Naive B cell (primary cell): Measurements from ENCODE around the gene NR1I3. TPM values are rescaled to one million over a fixed set of nuclear protein-coding genes. Genes with fewer than 3 reads are reported as not detected.

Experiments used
- ATAC-seq, 2 donors: fragments of 150-1000 bp; cut with Tn5 transposase; 2 replicates each; pipeline ENCODE4 v1.10.0; 2021; ENCODE audit warnings: low read depth in 2 of 2, mild to moderate bottlenecking in 2 of 2, moderate library complexity in 2 of 2
- DNase-seq: peaks from one replicate; pipeline ENCODE4 v3.0.0; 2022
- H3K27ac Mint-ChIP-seq, 6 donors: one replicate each; pipeline ENCODE4 v1.8.0; 2020 to 2022; ENCODE audit warnings: mild to moderate bottlenecking in 6 of 6, mixed read lengths in 6 of 6, moderate library complexity in 5 of 6, inconsistent platforms in 2 of 6
- H3K27me3 Mint-ChIP-seq, 3 donors: one replicate each; pipeline ENCODE4 v1.8.0; 2021 to 2022; ENCODE audit warnings: mixed read lengths in 3 of 3, mild to moderate bottlenecking in 1 of 3
- H3K36me3 Mint-ChIP-seq, 2 donors: one replicate each; pipeline ENCODE4 v1.8.0; 2020 to 2022; ENCODE audit warnings: mixed read lengths in 2 of 2, inconsistent platforms in 1 of 2, mild to moderate bottlenecking in 1 of 2
- H3K4me1 Mint-ChIP-seq, 3 donors: one replicate each; pipeline ENCODE4 v1.8.0; 2020 to 2022; ENCODE audit warnings: mixed read lengths in 3 of 3, inconsistent platforms in 1 of 3, mild to moderate bottlenecking in 1 of 3, moderate library complexity in 1 of 3
- H3K4me3 Mint-ChIP-seq, 8 donors: one replicate each; pipeline ENCODE4 v1.8.0; 2020 to 2022; ENCODE audit warnings: mild to moderate bottlenecking in 8 of 8, mixed read lengths in 8 of 8, moderate library complexity in 8 of 8, inconsistent platforms in 2 of 8
- H3K9me3 Mint-ChIP-seq, 7 donors: one replicate each; pipeline ENCODE4 v1.8.0; 2020 to 2022; ENCODE audit warnings: mixed read lengths in 7 of 7, mild to moderate bottlenecking in 5 of 7, inconsistent platforms in 2 of 7, moderate library complexity in 1 of 7
- polyA plus RNA-seq, 6 donors: library from polyadenylated mRNA; unstranded; fragments of 300-500 nt; fragmentation: Illumina TruSeq; gene quantifications; one replicate each; pipeline ENCODE4 v1.2.3, GENCODE V29; 2021; ENCODE audit warnings: low read depth in 6 of 6

The NR1I3 gene
- polyA plus RNA-seq, 6 donors from 2014 or later, result not detected

GRCh38 chr1:161223805-161224694 is 14.0 kb downstream of the NR1I3 start:
- H3K27me3 Mint-ChIP-seq, result peaks cover 37 to 49% (median 43%) of the 10 kb centered on the region in 3 donors
- ATAC-seq (no peak), DNase-seq (no peak)
- H3K4me3 Mint-ChIP-seq, result peak overlapping the region in 1 of 8 donors; percentile 40
- H3K27ac Mint-ChIP-seq, result peak overlapping the region in 3 of 6 donors; percentile 60 to 82 (median 61)
- no peaks in the 10 kb centered on the region for H3K9me3 Mint-ChIP-seq
- H3K4me1 Mint-ChIP-seq, result peaks cover 15 to 37% (median 36%) of the 10 kb centered on the region in 3 donors
- peaks cover 0 to 6% of the 10 kb centered on the region in 2 donors for H3K36me3 Mint-ChIP-seq

GRCh38 chr1:161222175-161223019 is 15.6 kb downstream of the NR1I3 start:
- peak overlapping the region in 1 of 8 donors; percentile 42 for H3K4me3 Mint-ChIP-seq
- H3K36me3 Mint-ChIP-seq, result no peaks in the 10 kb centered on the region
- H3K9me3 Mint-ChIP-seq, result no peaks in the 10 kb centered on the region
- no peak overlapping the region for H3K27ac Mint-ChIP-seq
- peaks cover 44 to 56% (median 51%) of the 10 kb centered on the region in 3 donors for H3K27me3 Mint-ChIP-seq
- no peak for ATAC-seq
- peaks cover 15 to 44% (median 38%) of the 10 kb centered on the region in 3 donors for H3K4me1 Mint-ChIP-seq
- no peak for DNase-seq

GRCh38 chr1:161220002-161220401 is 18.0 kb downstream of the NR1I3 start:
- Mint-ChIP-seq H3K4me3 (no peak overlapping the region), H3K9me3 (no peaks in the 10 kb centered on the region), H3K4me1 (peaks cover 17 to 30% (median 25%) of the 10 kb centered on the region in 3 donors), H3K27me3 (peaks cover 50 to 59% (median 55%) of the 10 kb centered on the region in 3 donors), H3K36me3 (peaks cover 0 to 3% of the 10 kb centered on the region in 2 donors), H3K27ac (no peak overlapping the region)
- ATAC-seq (no peak), DNase-seq (no peak)

DNA sequence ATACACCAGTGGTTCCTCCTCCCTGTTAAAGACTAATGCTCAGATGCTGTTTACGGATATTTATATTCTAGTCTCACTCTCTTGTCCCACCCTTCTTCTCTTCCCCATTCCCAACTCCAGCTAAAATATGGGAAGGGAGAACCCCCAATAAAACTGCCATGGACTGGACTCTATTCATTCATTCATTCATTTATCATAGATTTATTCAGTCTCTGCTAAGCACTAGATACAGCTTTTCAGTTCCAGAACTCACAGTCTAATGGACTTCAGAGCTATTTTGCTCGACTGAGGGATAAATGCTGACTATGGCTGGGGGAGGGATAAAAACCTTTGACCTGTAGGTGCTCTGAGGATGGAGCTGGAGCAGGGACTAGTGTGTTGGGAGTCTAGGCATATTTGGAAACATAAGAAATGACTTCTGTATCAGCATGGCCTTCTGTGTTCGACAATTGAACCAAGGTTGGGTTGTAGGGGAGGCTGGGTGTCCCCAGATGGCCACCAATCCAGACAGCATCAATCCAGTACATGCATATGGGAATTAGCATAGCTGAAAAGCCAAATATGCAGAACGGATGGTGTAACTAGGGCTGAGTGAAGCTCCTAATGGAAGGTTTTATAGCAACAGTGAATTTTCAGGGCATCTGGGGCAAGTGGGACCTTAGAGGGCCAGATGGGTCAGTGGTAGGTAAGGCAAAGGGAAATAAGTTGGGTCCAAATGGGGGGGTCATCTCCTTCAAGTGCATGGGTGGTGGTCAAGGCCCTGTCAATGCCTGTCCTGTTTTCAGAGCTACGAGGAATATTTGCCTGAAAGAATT is 18.7 kb downstream of the NR1I3 start:
- H3K9me3 Mint-ChIP-seq, result no peaks in the 10 kb centered on the region
- H3K36me3 Mint-ChIP-seq, result peaks cover 0 to 10% of the 10 kb centered on the region in 2 donors
- peaks cover 53 to 67% (median 60%) of the 10 kb centered on the region in 3 donors for H3K27me3 Mint-ChIP-seq
- no peak overlapping the region for H3K4me3 Mint-ChIP-seq
- H3K27ac Mint-ChIP-seq, result no peak overlapping the region
- DNase-seq (no peak), ATAC-seq (no peak)
- peaks cover 19 to 33% (median 32%) of the 10 kb centered on the region in 3 donors for H3K4me1 Mint-ChIP-seq

DNA sequence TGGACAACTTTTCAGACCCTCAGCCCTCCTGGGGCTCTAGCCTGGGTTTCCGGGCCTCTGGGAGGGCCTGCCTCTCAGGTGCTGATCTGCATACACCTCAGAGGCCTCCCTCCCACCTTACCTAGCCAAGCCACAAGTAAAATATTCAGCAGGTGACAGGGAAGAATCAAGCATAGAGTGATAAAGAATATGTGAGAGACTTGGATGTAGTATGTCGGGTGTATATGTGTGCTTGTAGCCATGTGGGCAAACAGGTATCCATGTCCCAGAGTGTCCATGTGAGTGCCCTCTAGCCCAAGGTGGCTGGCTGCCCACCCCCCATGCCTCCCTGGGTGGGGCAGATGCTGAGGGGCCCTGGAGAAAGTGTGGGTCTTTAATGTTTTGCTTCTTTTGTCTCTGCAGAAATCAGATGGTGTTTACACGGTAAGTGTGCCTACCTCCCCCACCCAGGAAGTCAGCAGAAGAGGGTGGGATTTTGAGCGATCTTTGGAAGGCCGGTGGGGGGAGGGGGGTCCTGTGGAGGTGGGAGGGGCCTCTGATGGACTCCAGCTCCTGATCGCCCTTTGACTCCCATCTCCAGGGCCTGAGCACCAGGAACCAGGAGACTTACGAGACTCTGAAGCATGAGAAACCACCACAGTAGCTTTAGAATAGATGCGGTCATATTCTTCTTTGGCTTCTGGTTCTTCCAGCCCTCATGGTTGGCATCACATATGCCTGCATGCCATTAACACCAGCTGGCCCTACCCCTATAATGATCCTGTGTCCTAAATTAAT is 19.5 kb downstream of the NR1I3 start:
- peak overlapping the region in 1 of 8 donors; percentile 60 for H3K4me3 Mint-ChIP-seq
- no peaks in the 10 kb centered on the region for H3K9me3 Mint-ChIP-seq
- H3K27ac Mint-ChIP-seq, result no peak overlapping the region
- peaks cover 8 to 18% of the 10 kb centered on the region in 2 donors for H3K36me3 Mint-ChIP-seq
- H3K4me1 Mint-ChIP-seq, result peaks cover 19 to 34% (median 28%) of the 10 kb centered on the region in 3 donors
- no peak for DNase-seq
- no peak for ATAC-seq
- peaks cover 53 to 61% (median 55%) of the 10 kb centered on the region in 3 donors for H3K27me3 Mint-ChIP-seq

GRCh38 chr1:161217831-161218230 is 20.2 kb downstream of the NR1I3 start:
- H3K36me3 Mint-ChIP-seq, result peaks cover 13 to 25% of the 10 kb centered on the region in 2 donors
- H3K9me3 Mint-ChIP-seq, result no peaks in the 10 kb centered on the region
- H3K27me3 Mint-ChIP-seq, result peaks cover 46 to 55% (median 54%) of the 10 kb centered on the region in 3 donors
- H3K27ac Mint-ChIP-seq, result peak overlapping the region in 3 of 6 donors; percentile 9 to 65 (median 62)
- peak overlapping the region in 1 of 8 donors; percentile 6 for H3K4me3 Mint-ChIP-seq
- ATAC-seq (no peak), DNase-seq (no peak)
- peaks cover 19 to 34% (median 26%) of the 10 kb centered on the region in 3 donors for H3K4me1 Mint-ChIP-seq

GRCh38 chr1:161216945-161217712 is 20.9 kb downstream of the NR1I3 start:
- Mint-ChIP-seq H3K36me3 (peaks cover 13 to 26% of the 10 kb centered on the region in 2 donors), H3K27me3 (peaks cover 39 to 48% (median 48%) of the 10 kb centered on the region in 3 donors), H3K9me3 (no peaks in the 10 kb centered on the region), H3K27ac (peak overlapping the region in 3 of 6 donors; percentile 9 to 65 (median 62)), H3K4me1 (peaks cover 19 to 34% (median 26%) of the 10 kb centered on the region in 3 donors), H3K4me3 (peak overlapping the region in 1 of 8 donors; percentile 42)
- DNase-seq (peak; percentile 57), ATAC-seq (peak; percentile 90 to 94)

DNA sequence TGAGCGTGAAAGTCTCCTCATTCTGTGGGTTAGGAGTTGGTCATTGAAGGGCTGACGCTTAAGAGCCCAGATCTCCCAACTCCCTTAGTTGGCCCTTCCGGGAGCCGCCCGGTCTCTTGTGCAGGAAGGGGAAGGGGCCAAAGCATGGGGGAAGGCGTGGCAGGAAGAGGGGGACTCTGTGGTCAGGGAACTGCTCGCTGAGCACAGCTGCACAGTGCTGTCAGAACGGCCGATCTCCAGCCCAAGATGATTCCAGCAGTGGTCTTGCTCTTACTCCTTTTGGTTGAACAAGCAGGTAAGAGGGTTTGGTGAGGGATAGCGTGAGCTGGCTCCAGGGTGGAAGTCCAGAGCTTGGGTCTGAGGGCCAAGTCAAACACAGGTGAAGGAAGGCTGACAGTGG is 22.9 kb downstream of the NR1I3 start, which contains the start of gene FCER1G:
TSS of gene FCER1G (plus strand) at position 220 of the 400 bp plus-strand sequence. CDS start at position 247, 27 bp downstream.
- no peak for DNase-seq
- Mint-ChIP-seq H3K4me1 (peaks cover 20 to 35% (median 28%) of the 10 kb centered on the region in 3 donors), H3K4me3 (peak within 1 kb of the TSS in 3 of 8 donors; percentile 36 to 76 (median 75)), H3K36me3 (peaks cover 20 to 44% of the 10 kb centered on the region in 2 donors), H3K27ac (peak within 1 kb of the TSS in 1 of 6 donors; percentile 34), H3K9me3 (no peaks in the 10 kb centered on the region), H3K27me3 (peaks cover 24 to 40% (median 33%) of the 10 kb centered on the region in 3 donors)
- no peak for ATAC-seq

DNA sequence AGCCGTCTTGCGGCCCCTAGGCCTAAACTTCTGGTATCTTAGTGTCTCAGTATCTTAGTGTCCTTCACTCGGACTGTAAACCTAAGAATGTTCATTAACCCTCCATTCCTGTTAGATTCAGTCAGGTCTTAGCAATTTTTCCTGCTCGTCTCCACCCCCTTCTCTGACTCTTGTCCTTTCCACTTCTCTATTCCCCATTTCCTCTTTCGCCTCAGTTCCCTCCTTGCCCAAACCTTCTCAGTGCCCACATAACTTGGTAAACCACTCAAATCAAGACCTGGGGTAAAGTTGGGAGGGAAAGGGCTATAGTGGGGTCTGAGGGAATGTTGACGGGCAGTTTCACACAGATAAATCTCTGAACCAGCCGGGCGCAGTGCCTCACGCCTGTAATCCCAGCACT is 23.6 kb downstream of the NR1I3 start:
- Mint-ChIP-seq H3K36me3 (peaks cover 27 to 51% of the 10 kb centered on the region in 2 donors), H3K4me3 (peak overlapping the region in 2 of 8 donors; percentile 15 to 50), H3K4me1 (peaks cover 26 to 42% (median 35%) of the 10 kb centered on the region in 3 donors), H3K9me3 (no peaks in the 10 kb centered on the region), H3K27ac (no peak overlapping the region), H3K27me3 (peaks cover 21 to 36% (median 31%) of the 10 kb centered on the region in 3 donors)
- no peak for DNase-seq
- no peak for ATAC-seq

GRCh38 chr1:161209790-161210409 is 28.1 kb downstream of the NR1I3 start:
- H3K4me1 Mint-ChIP-seq, result peaks cover 15 to 31% (median 26%) of the 10 kb centered on the region in 3 donors
- H3K4me3 Mint-ChIP-seq, result peak overlapping the region in 1 of 8 donors; percentile 16
- peaks cover 42 to 63% of the 10 kb centered on the region in 2 donors for H3K36me3 Mint-ChIP-seq
- H3K27ac Mint-ChIP-seq, result peak overlapping the region in 1 of 6 donors; percentile 93
- peak; percentile 91 to 96 for ATAC-seq
- DNase-seq, result peak; percentile 71
- peaks cover 5 to 16% (median 16%) of the 10 kb centered on the region in 3 donors for H3K27me3 Mint-ChIP-seq
- no peaks in the 10 kb centered on the region for H3K9me3 Mint-ChIP-seq

DNA sequence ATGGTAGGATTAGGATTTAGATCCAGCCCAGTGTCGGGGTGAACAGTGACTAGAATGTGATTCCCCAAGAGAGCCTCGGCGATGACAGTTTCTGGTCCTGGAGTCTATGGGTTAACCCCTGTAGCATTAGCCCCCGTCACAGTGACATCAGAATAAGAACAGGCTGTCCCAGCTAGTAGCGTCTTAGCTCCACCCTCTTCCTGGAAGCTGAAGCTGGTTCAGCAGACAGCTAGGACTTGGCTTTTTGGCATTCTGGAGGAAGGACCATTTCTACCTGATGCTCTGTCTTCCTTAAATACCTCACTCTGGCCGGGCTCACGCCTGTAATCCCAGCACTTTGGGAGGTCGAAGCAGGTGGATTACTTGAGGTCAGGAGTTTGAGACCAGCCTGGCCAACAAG is 30.8 kb downstream of the NR1I3 start:
- Mint-ChIP-seq H3K36me3 (peaks cover 38 to 51% of the 10 kb centered on the region in 2 donors), H3K27ac (no peak overlapping the region), H3K4me1 (peaks cover 21 to 43% (median 38%) of the 10 kb centered on the region in 3 donors), H3K9me3 (no peaks in the 10 kb centered on the region), H3K4me3 (no peak overlapping the region), H3K27me3 (peaks cover 0 to 8% (median 4%) of the 10 kb centered on the region in 3 donors)
- no peak for ATAC-seq
- DNase-seq, result no peak
